GM12878 (cell line): Measurements from ENCODE around the gene IL17A. TPM values are rescaled to one million over a fixed set of nuclear protein-coding genes. Genes with fewer than 3 reads are reported as not detected.

ENCODE experiments used
- ATAC-seq: fragments of 200-7000 bp; cut with Tn5 transposase; 3 replicates; pipeline ENCODE4 v1.9.1; 2020; ENCODE audit warnings: mild to moderate bottlenecking, moderate library complexity
- BruUV-seq: library from RNA; stranded (reverse); fragments of 400-500 nt; replicated peaks from 2 replicates; lab custom pipeline; 2021; lab: Mats Ljungman, UMichigan
- CTCF ChIA-PET: fragments of 300-600 bp; sonication (Branson Sonifier 250); formaldehyde crosslinking; extraction: SDS; loops from one replicate; lab custom pipeline; 2021; ENCODE audit warnings: inconsistent platforms; lab: Yijun Ruan, JAX
- POLR2A ChIA-PET: fragments of 350-600 bp; formaldehyde crosslinking; extraction: SDS; loops from one replicate; lab custom pipeline; 2021; ENCODE audit warnings: inconsistent platforms; lab: Charles Lee
- RAD21 ChIA-PET: fragments of 300-600 bp; sonication (Branson Sonifier 250); formaldehyde crosslinking; loops from one replicate; lab custom pipeline; 2023; ENCODE audit warnings: antibody characterized with exemption; ENCODE audit not compliant: unreplicated experiment; lab: Charles Lee
- SMC1A ChIA-PET: fragments of 300-600 bp; sonication (Branson Sonifier 250); formaldehyde crosslinking; loops from one replicate; lab custom pipeline; 2023; ENCODE audit not compliant: unreplicated experiment, uncharacterized antibody; lab: Charles Lee
- DNase-seq: peaks from one replicate; pipeline ENCODE4 v3.0.0-alpha.2; 2011; ENCODE audit warnings: low read depth, low spot score
- FAIRE-seq: peaks from 3 replicates; lab custom pipeline; 2011; peaks lifted over from hg19 to GRCh38; lab: Jason Lieb, UNC
- H2AFZ ChIP-seq: 2 replicates; pipeline ENCODE4 v1.6.0; 2011; ENCODE audit warnings: low read depth, low read length, control low read depth; ENCODE audit not compliant: control insufficient read depth
- H3K27ac ChIP-seq: 2 replicates; pipeline ENCODE4 v1.5.1; 2011; ENCODE audit warnings: control low read depth; ENCODE audit not compliant: control insufficient read depth, insufficient read depth
- H3K27me3 ChIP-seq, 2 experiments: replicated peaks in 1 of 2; 2 replicates each; pipeline versions ENCODE4 v1.6.0 to v1.6.1; 2011; ENCODE audit warnings: low read length in 1 of 2; ENCODE audit not compliant: control insufficient read depth in 2 of 2, insufficient read depth in 2 of 2
- H3K36me3 ChIP-seq, 2 experiments: 2 replicates each; pipeline ENCODE4 v1.5.1; 2011; ENCODE audit warnings: low read length in 1 of 2; ENCODE audit not compliant: control insufficient read depth in 2 of 2, insufficient read depth in 2 of 2
- H3K4me1 ChIP-seq: 2 replicates; pipeline ENCODE4 v1.6.1; 2011; ENCODE audit warnings: mild to moderate bottlenecking, low read length, moderate library complexity, mixed read lengths; ENCODE audit not compliant: control insufficient read depth, insufficient read depth
- H3K4me2 ChIP-seq: 2 replicates; pipeline ENCODE4 v1.6.0; 2011; ENCODE audit warnings: control low read depth; ENCODE audit not compliant: control insufficient read depth, insufficient read depth
- H3K4me3 ChIP-seq: fragments of 200-600 bp; sonication (generic); 2 replicates; pipeline ENCODE4 v1.5.1; 2016
- H3K79me2 ChIP-seq: 2 replicates; pipeline ENCODE4 v1.6.0; 2011; ENCODE audit warnings: low read length; ENCODE audit not compliant: control insufficient read depth, insufficient read depth
- H3K9ac ChIP-seq: 2 replicates; pipeline ENCODE4 v1.8.0; 2011; ENCODE audit warnings: low read length, control low read depth, mixed read lengths; ENCODE audit not compliant: control insufficient read depth, insufficient read depth
- H3K9me3 ChIP-seq: replicated peaks from 3 replicates; pipeline ENCODE4 v1.5.1; 2011; ENCODE audit warnings: mild to moderate bottlenecking, low read length; ENCODE audit not compliant: control insufficient read depth, insufficient read depth
- H4K20me1 ChIP-seq: 2 replicates; pipeline ENCODE4 v1.6.0; 2011; ENCODE audit not compliant: control insufficient read depth, insufficient read depth
- CHD4 ChIP-seq: fragments of 200-600 bp; sonication (generic); IDR thresholded peaks from 2 replicates; pipeline ENCODE4 v1.6.1; 2016; ENCODE audit warnings: mild to moderate bottlenecking
- EED ChIP-seq: sonication (generic); IDR thresholded peaks from 2 replicates; pipeline ENCODE4 v1.6.1; 2016; ENCODE audit warnings: antibody characterized with exemption, low read depth
- HDGF ChIP-seq: fragments of 450-650 bp; IDR thresholded peaks from 2 replicates; pipeline ENCODE4 v1.6.1; 2016; ENCODE audit warnings: antibody characterized with exemption
- KDM1A ChIP-seq: fragments of 200-600 bp; sonication (generic); IDR thresholded peaks from 2 replicates; pipeline ENCODE4 v1.6.1; 2016; ENCODE audit warnings: borderline replicate concordance
- NFIC ChIP-seq: IDR thresholded peaks from 2 replicates; pipeline ENCODE4 v1.6.1; 2012; ENCODE audit warnings: low read depth, mild to moderate bottlenecking, inconsistent platforms, low read length, moderate library complexity
- PML ChIP-seq: IDR thresholded peaks from 2 replicates; pipeline ENCODE4 v1.6.1; 2012; ENCODE audit warnings: low read length, inconsistent platforms
- RB1 ChIP-seq: fragments of 450-650 bp; formaldehyde crosslinking; IDR thresholded peaks from 2 replicates; pipeline ENCODE4 v1.6.1; 2017; ENCODE audit warnings: mild to moderate bottlenecking, borderline replicate concordance
- SMC3 ChIP-seq: IDR thresholded peaks from 2 replicates; pipeline ENCODE4 v1.6.1; 2011; ENCODE audit warnings: low read length, improper control_type of control experiment, borderline replicate concordance
- SP1 ChIP-seq: IDR thresholded peaks from one replicate; pipeline ENCODE4 v1.6.1; 2011; ENCODE audit warnings: low read depth, low read length
- SPI1 ChIP-seq: IDR thresholded peaks from 2 replicates; pipeline ENCODE4 v1.6.1; 2011; ENCODE audit warnings: low read depth, mild to moderate bottlenecking, low read length, moderate library complexity, borderline replicate concordance; ENCODE audit not compliant: insufficient read depth
- TCF7 ChIP-seq: IDR thresholded peaks from 2 replicates; pipeline ENCODE4 v1.6.1; 2014; ENCODE audit warnings: antibody characterized with exemption, borderline replicate concordance
- WGBS: methylation state at CpG from one replicate; pipeline ENCODE4 v1.1.6; 2016; ENCODE audit warnings: low lambda C conversion rate; ENCODE audit not compliant: insufficient replicate concordance, insufficient coverage; ENCODE audit errors: missing lambda C conversion rate; 5-methylcytosine and 5-hydroxymethylcytosine counted together
- in situ Hi-C: fragments of 300-500 bp; cut with MboI; formaldehyde crosslinking; loops from 9 replicates; pipeline ENCODE4 v1.14.3; 2018; ENCODE audit warnings: mixed read lengths
- intact Hi-C: fragments of 100-400 bp; cut with micrococcal nuclease; formaldehyde crosslinking; loops from one replicate; pipeline ENCODE4 v1.14.2; 2022; ENCODE audit not compliant: unreplicated experiment
- polyA plus RNA-seq, 11 experiments: library from polyadenylated mRNA; depleted of rRNA in 4 of 11; unstranded in 6 of 11; stranded (reverse) in 5 of 11; fragments of >200 nt; fragmentation: Nextera tagmentation in 4 of 11; fragmentation: Illumina TruSeq in 1 of 11; extraction: Ambion mirVana in 4 of 11; extraction: Trizol in 1 of 11; gene quantifications; 1 replicate in 1 of 11; 2 replicates in 10 of 11; pipeline versions ENCODE4 v1.2.1 to v1.2.3, GENCODE V29; 2011 to 2016; ENCODE audit warnings: inconsistent platforms in 2 of 11, missing spikeins in 2 of 11, low read depth in 1 of 11
- total RNA-seq, 4 experiments: library from RNA; depleted of rRNA in 3 of 4; stranded (reverse); fragments of >200 nt in 3 of 4; fragmentation: Illumina TruSeq in 1 of 4; extraction: Trizol in 1 of 4; gene quantifications; 2 replicates each; pipeline versions ENCODE4 v1.2.1 to v1.2.3, GENCODE V29; 2013 to 2021
- TF ChIP-seq, protein P1 (sequence below): fragments of 450-650 bp; IDR thresholded peaks from 2 replicates; pipeline ENCODE4 v1.6.1; 2017; ENCODE audit warnings: antibody characterized with exemption, mild to moderate bottlenecking, moderate library complexity
- TF ChIP-seq, protein P2 (sequence below): fragments of 450-650 bp; IDR thresholded peaks from 2 replicates; pipeline ENCODE4 v1.6.1; 2017; ENCODE audit warnings: borderline replicate concordance
- TF ChIP-seq, protein P3 (sequence below): fragments of 450-650 bp; IDR thresholded peaks from 2 replicates; pipeline ENCODE4 v1.6.1; 2017; ENCODE audit warnings: mild to moderate bottlenecking, moderate library complexity
- TF ChIP-seq, protein P4 (sequence below): fragments of 450-650 bp; IDR thresholded peaks from 2 replicates; pipeline ENCODE4 v1.6.1; 2016; ENCODE audit warnings: mild to moderate bottlenecking

The IL17A gene
- total and polyA plus RNA-seq, 10 of the 15 experiments (the other 5 are each of a cell fraction or from before 2014, with no cell fraction given): not detected

DNA sequence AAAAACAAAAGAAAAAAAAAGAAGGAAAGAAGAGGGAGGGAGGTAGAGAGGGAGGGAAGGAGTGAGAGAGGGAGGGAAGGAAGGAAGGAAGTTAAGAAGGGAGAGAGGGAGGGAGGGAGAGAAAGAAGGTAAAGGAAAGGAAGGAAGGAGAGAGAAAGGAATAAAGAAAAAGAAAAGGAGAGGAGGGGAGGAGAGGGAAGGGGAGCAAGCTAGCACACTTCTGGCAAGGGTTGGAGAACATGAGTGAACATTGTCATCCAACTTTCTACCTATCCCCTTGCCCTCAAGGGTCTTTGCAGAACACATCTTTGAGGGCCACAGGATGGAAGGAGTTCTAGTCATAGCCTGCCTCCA, 34.1 kb upstream of the IL17A start (continued):
- TF ChIP-seq, protein P1, sequence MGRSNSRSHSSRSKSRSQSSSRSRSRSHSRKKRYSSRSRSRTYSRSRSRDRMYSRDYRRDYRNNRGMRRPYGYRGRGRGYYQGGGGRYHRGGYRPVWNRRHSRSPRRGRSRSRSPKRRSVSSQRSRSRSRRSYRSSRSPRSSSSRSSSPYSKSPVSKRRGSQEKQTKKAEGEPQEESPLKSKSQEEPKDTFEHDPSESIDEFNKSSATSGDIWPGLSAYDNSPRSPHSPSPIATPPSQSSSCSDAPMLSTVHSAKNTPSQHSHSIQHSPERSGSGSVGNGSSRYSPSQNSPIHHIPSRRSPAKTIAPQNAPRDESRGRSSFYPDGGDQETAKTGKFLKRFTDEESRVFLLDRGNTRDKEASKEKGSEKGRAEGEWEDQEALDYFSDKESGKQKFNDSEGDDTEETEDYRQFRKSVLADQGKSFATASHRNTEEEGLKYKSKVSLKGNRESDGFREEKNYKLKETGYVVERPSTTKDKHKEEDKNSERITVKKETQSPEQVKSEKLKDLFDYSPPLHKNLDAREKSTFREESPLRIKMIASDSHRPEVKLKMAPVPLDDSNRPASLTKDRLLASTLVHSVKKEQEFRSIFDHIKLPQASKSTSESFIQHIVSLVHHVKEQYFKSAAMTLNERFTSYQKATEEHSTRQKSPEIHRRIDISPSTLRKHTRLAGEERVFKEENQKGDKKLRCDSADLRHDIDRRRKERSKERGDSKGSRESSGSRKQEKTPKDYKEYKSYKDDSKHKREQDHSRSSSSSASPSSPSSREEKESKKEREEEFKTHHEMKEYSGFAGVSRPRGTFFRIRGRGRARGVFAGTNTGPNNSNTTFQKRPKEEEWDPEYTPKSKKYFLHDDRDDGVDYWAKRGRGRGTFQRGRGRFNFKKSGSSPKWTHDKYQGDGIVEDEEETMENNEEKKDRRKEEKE: no peak
- TF ChIP-seq TCF7: no peak
- TF ChIP-seq SP1: no peak

DNA sequence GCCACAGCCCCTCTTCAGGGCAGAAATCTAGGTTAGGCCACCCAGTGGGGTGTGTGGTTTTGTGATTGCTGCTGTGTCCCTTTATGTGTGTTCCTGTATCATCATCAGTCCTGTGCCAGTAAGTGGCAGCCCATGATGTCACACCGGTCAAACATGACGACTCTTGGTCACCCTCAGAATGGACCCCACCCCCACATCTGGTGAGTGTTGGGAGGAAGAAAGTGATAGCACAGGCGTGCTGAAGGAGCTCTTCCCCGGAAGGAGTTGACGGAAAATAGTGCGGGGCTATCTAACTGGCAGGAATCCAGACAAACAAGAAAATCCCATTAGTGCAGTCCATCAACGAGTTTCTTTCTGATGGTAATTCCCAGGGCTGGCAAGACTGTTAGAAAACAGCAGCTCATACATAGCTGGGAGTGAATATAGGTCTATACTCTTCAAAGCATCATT, 33.4 kb upstream of the IL17A start:
- Histone ChIP-seq H3K4me2 (no peak overlapping the region), H3K9me3 (no peaks in the 10 kb centered on the region), H2AFZ (no peak overlapping the region), H3K4me1 (peaks cover 25% of the 10 kb centered on the region), H3K36me3 (no peaks in the 10 kb centered on the region), H3K27ac (no peak overlapping the region), H3K79me2 (no peaks in the 10 kb centered on the region), H3K27me3 (peaks cover 2 to 3% of the 10 kb centered on the region in 2 experiments; a peak in 1 of 4 replicates), H4K20me1 (no peaks in the 10 kb centered on the region), H3K4me3 (no peak overlapping the region), H3K9ac (no peak overlapping the region)
- 66% methylated on average over 7 of the region's 7 CpGs for WGBS
- ATAC-seq (no peak), FAIRE-seq (no peak), DNase-seq (no peak)
- SMC1A ChIA-PET: no interaction called here
- intact Hi-C loops (no loop called here), in situ Hi-C loops (no loop called here)
- POLR2A ChIA-PET: no interaction called here
- RAD21 ChIA-PET: no interaction called here
- no TSS peak for BruUV-seq
- CTCF ChIA-PET: interaction anchor here (0.5 to 1.3 kb wide), 2 partner anchors 89 to 221 kb away, joined by 3 read pairs; no protein-coding TSS in a partner anchor
- TF ChIP-seq HDGF (no peak), SMC3 (no peak), PML (no peak), RB1 (no peak), EED (no peak), KDM1A (no peak), SPI1 (no peak), CHD4 (no peak), NFIC (no peak)
- TF ChIP-seq, protein P2, sequence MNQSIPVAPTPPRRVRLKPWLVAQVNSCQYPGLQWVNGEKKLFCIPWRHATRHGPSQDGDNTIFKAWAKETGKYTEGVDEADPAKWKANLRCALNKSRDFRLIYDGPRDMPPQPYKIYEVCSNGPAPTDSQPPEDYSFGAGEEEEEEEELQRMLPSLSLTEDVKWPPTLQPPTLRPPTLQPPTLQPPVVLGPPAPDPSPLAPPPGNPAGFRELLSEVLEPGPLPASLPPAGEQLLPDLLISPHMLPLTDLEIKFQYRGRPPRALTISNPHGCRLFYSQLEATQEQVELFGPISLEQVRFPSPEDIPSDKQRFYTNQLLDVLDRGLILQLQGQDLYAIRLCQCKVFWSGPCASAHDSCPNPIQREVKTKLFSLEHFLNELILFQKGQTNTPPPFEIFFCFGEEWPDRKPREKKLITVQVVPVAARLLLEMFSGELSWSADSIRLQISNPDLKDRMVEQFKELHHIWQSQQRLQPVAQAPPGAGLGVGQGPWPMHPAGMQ: no peak
- TF ChIP-seq, protein P3, sequence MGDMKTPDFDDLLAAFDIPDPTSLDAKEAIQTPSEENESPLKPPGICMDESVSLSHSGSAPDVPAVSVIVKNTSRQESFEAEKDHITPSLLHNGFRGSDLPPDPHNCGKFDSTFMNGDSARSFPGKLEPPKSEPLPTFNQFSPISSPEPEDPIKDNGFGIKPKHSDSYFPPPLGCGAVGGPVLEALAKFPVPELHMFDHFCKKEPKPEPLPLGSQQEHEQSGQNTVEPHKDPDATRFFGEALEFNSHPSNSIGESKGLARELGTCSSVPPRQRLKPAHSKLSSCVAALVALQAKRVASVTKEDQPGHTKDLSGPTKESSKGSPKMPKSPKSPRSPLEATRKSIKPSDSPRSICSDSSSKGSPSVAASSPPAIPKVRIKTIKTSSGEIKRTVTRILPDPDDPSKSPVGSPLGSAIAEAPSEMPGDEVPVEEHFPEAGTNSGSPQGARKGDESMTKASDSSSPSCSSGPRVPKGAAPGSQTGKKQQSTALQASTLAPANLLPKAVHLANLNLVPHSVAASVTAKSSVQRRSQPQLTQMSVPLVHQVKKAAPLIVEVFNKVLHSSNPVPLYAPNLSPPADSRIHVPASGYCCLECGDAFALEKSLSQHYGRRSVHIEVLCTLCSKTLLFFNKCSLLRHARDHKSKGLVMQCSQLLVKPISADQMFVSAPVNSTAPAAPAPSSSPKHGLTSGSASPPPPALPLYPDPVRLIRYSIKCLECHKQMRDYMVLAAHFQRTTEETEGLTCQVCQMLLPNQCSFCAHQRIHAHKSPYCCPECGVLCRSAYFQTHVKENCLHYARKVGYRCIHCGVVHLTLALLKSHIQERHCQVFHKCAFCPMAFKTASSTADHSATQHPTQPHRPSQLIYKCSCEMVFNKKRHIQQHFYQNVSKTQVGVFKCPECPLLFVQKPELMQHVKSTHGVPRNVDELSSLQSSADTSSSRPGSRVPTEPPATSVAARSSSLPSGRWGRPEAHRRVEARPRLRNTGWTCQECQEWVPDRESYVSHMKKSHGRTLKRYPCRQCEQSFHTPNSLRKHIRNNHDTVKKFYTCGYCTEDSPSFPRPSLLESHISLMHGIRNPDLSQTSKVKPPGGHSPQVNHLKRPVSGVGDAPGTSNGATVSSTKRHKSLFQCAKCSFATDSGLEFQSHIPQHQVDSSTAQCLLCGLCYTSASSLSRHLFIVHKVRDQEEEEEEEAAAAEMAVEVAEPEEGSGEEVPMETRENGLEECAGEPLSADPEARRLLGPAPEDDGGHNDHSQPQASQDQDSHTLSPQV: no peak
- TF ChIP-seq, protein P4, sequence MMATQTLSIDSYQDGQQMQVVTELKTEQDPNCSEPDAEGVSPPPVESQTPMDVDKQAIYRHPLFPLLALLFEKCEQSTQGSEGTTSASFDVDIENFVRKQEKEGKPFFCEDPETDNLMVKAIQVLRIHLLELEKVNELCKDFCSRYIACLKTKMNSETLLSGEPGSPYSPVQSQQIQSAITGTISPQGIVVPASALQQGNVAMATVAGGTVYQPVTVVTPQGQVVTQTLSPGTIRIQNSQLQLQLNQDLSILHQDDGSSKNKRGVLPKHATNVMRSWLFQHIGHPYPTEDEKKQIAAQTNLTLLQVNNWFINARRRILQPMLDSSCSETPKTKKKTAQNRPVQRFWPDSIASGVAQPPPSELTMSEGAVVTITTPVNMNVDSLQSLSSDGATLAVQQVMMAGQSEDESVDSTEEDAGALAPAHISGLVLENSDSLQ: no peak
